ENCODE results near the gene RAC2. TPM values are rescaled to one million over a fixed set of nuclear protein-coding genes. Genes with fewer than 3 reads are reported as not detected.

Gene RAC2
- total and polyA plus RNA-seq, 9 of the 15 experiments (the other 6 are each of a cell fraction or from before 2014, with no cell fraction given) = 22.7 to 103 (median 43.3) TPM

GRCh38 chr22:37210041-37210803, 33.8 kb downstream of the RAC2 start:
- Histone ChIP-seq H3K9ac (ENCODE audit: insufficient read depth in 1 of 2, low read depth in 2 of 2, low read length in 2 of 2) (no peak overlapping the region), H3K27ac (ENCODE audit: extremely low read depth, low read depth, low read length) (no peak overlapping the region), H3K4me3 (no peak overlapping the region), H3K9me3 (replicated peaks; ENCODE audit: control insufficient read depth, insufficient read depth, low read depth, low read length) (no peaks in the 10 kb centered on the region), H3K79me2 (ENCODE audit: control insufficient read depth, insufficient read depth, low read length) (no peaks in the 10 kb centered on the region), H3K9me1 (ENCODE audit: control insufficient read depth, insufficient read depth, low read length) (no peaks in the 10 kb centered on the region), H3K36me3 (ENCODE audit: control insufficient read depth, insufficient read depth, low read length) (no peaks in the 10 kb centered on the region), H2AFZ (ENCODE audit: low read depth, low read length) (no peak overlapping the region), H3K4me2 (ENCODE audit: insufficient read depth, low read length) (no peak overlapping the region), H3K4me1 (replicated peaks in 1 of 2; ENCODE audit: control insufficient read depth in 2 of 2, insufficient read depth in 2 of 2, low read length in 2 of 2) (peaks cover 0 to 27% of the 10 kb centered on the region in 2 experiments; a peak in 3 of 5 replicates), H4K20me1 (replicated peaks; ENCODE audit: control insufficient read depth, insufficient read depth, low read length) (no peaks in the 10 kb centered on the region), H3K27me3 (ENCODE audit: control insufficient read depth in 2 of 2, insufficient read depth in 2 of 2, low read length in 2 of 2) (peaks cover 0 to 15% of the 10 kb centered on the region in 2 experiments; a peak in 2 of 5 replicates)
- in situ Hi-C loops (cut with MboI) (no loop called here), intact Hi-C loops (cut with micrococcal nuclease) (no loop called here)
- WGBS (ENCODE audit: insufficient coverage, low coverage, missing lambda C conversion rate) = 8% methylated on average over 8 of the region's 15 CpGs
- ATAC-seq (no peak), FAIRE-seq (no peak), DNase-seq (ENCODE audit: extremely low read depth in 1 of 4, low spot score in 3 of 4) (no peak)
- ChIA-PET CTCF (ENCODE audit: low intra/inter-chr PET ratio) (no interaction called here), POLR2A (interaction anchor here (0.6 to 1.0 kb wide), 2 partner anchors 32 to 241 kb away, joined by 3 read pairs; no protein-coding TSS in a partner anchor)
- no TSS peak for BruUV-seq (replicated peaks)
- TF ChIP-seq NCOR1 (IDR thresholded peaks at IDR 0.05) (no peak), NFYB (IDR thresholded peaks at IDR 0.05; ENCODE audit: extremely low read depth, insufficient read length) (peak; percentile 42), RREB1 (CRISPR knock-in tag; IDR thresholded peaks at IDR 0.05) (no peak), HINFP (tag; conservative IDR thresholded peaks at IDR 0.05; ENCODE audit: low read depth) (peak; percentile 86), ZBTB5 (IDR thresholded peaks at IDR 0.05) (0 out of 2 replicates have a peak, but pooled peaks have one; percentile 58), CC2D1A (IDR thresholded peaks at IDR 0.05) (peak; percentile 71; the same call in 1 of the 2 replicates), THRB (CRISPR knock-in tag; conservative IDR thresholded peaks at IDR 0.05) (no peak)

Data from K562 (cell line).